Activated CD4-positive, CD25-positive, alpha-beta regulatory T cell treated with anti-CD3 and anti-CD28 coated beads, Interleukin-2, amount 50 U/mL, for 24 hours (primary cell): Measurements from ENCODE around the gene EIF1B.

Experiments used
- ATAC-seq, 2 donors: fragments of 150-1000 bp; cut with Tn5 transposase; one replicate each; pipeline ENCODE4 v1.10.0; 2021; ENCODE audit warnings: mild to moderate bottlenecking in 1 of 2, moderate library complexity in 1 of 2

The EIF1B gene

GRCh38 chr3:40355410-40355809 lies 45.9 kb downstream of the EIF1B start:
- ATAC-seq = no peak

GRCh38 chr3:40358454-40358853 lies 48.9 kb downstream of the EIF1B start:
- no peak for ATAC-seq
